Esophagus muscularis mucosa (tissue), 4 donors: ENCODE data around the gene PAQR6.

Experiments used
- CTCF ChIP-seq, 3 experiments: fragments of 200-600 bp in 2 of 3; fragments of 450-650 bp in 1 of 3; sonication (generic) in 2 of 3; IDR thresholded peaks; one replicate each; pipeline ENCODE4 v1.5.1; 2017 to 2019; ENCODE audit warnings: antibody characterized with exemption in 3 of 3, mild to moderate bottlenecking in 2 of 3, moderate library complexity in 1 of 3
- EP300 ChIP-seq: sonication (generic); formaldehyde crosslinking; IDR thresholded peaks from one replicate; pipeline ENCODE4 v1.6.1; 2017; ENCODE audit warnings: antibody characterized with exemption
- POLR2A ChIP-seq: fragments of 450-650 bp; IDR thresholded peaks from one replicate; pipeline ENCODE4 v1.6.1; 2017; ENCODE audit warnings: antibody characterized with exemption, moderate library complexity, mild to moderate bottlenecking, low read depth
- POLR2AphosphoS5 ChIP-seq, 2 donors: sonication (generic); formaldehyde crosslinking; IDR thresholded peaks; one replicate each; pipeline ENCODE4 v1.6.1; 2017; ENCODE audit warnings: antibody characterized with exemption in 2 of 2

GRCh38 chr1:156226116-156226538 is 21.7 kb downstream of the PAQR6 start:
- TF ChIP-seq POLR2AphosphoS5 (IDR thresholded peaks at IDR 0.05): no peak
- no peak for TF ChIP-seq CTCF (IDR thresholded peaks at IDR 0.05)
- no peak for TF ChIP-seq POLR2A
- TF ChIP-seq EP300: no peak
